Uterus (tissue), 2 donors: ENCODE data around the gene KHK.

Experiments used
- POLR2A ChIP-seq, 2 donors: fragments of 450-650 bp; IDR thresholded peaks; one replicate each; pipeline ENCODE4 v1.6.1; 2016; ENCODE audit warnings: antibody characterized with exemption in 2 of 2, mild to moderate bottlenecking in 1 of 2, moderate library complexity in 1 of 2
- TF ChIP-seq, protein P1 (sequence below), 4 experiments: fragments of 200-600 bp in 2 of 4; fragments of 450-650 bp in 2 of 4; sonication (generic) in 2 of 4; IDR thresholded peaks; one replicate each; pipeline ENCODE4 v1.5.1; 2016 to 2019; ENCODE audit warnings: antibody characterized with exemption in 4 of 4, mild to moderate bottlenecking in 2 of 4, moderate library complexity in 1 of 4

DNA sequence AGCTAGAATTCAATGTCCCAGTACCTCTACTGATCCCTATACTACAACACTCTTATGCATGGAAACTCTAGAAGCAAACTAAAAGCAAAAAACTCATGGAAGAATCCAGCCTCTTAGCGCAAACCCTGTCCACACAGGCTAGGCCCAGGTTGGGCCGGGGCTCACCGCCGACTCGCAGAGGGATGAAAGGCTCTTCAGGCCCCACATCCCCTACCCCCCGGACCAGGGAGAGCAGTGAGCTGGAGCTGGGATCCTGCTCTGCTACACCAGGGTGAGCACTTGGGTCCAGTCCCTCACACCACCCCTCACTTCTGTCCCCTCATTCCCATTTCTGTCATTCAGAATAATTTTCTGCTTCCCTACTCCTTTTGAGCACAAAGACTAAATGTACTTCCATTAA lies 17.1 kb upstream of the KHK start:
- TF ChIP-seq, protein P1, sequence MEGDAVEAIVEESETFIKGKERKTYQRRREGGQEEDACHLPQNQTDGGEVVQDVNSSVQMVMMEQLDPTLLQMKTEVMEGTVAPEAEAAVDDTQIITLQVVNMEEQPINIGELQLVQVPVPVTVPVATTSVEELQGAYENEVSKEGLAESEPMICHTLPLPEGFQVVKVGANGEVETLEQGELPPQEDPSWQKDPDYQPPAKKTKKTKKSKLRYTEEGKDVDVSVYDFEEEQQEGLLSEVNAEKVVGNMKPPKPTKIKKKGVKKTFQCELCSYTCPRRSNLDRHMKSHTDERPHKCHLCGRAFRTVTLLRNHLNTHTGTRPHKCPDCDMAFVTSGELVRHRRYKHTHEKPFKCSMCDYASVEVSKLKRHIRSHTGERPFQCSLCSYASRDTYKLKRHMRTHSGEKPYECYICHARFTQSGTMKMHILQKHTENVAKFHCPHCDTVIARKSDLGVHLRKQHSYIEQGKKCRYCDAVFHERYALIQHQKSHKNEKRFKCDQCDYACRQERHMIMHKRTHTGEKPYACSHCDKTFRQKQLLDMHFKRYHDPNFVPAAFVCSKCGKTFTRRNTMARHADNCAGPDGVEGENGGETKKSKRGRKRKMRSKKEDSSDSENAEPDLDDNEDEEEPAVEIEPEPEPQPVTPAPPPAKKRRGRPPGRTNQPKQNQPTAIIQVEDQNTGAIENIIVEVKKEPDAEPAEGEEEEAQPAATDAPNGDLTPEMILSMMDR (IDR thresholded peaks at IDR 0.05) = no peak
- TF ChIP-seq POLR2A (IDR thresholded peaks at IDR 0.05) = no peak
